Neural progenitor cell (in vitro differentiated cells): ENCODE results near the gene FRRS1L.

Experiments
- CTCF ChIP-seq: fragments of 200-600 bp; sonication (generic); IDR thresholded peaks from 2 replicates; pipeline ENCODE4 v1.5.1; 2017; ENCODE audit warnings: antibody characterized with exemption, mild to moderate bottlenecking
- EZH2 ChIP-seq: fragments of 200-600 bp; sonication (generic); IDR thresholded peaks from 2 replicates; pipeline ENCODE4 v1.6.1; 2017; ENCODE audit warnings: antibody characterized with exemption, mild to moderate bottlenecking, moderate library complexity
- EZH2phosphoT487 ChIP-seq: fragments of 200-600 bp; sonication (generic); IDR thresholded peaks from 2 replicates; pipeline ENCODE4 v1.6.1; 2017; ENCODE audit warnings: antibody characterized with exemption

- TF ChIP-seq EZH2: no peak
- peak; percentile 40 for TF ChIP-seq CTCF
- TF ChIP-seq EZH2phosphoT487: no peak
Measured at GRCh38 chr9:109206670-109207069, 39.6 kb upstream of the FRRS1L start.
